Effector CD4-positive, alpha-beta T cell (primary cell): ENCODE results near the gene DCLK1.
"Not testable (repeated sequence)": the region's sequence is repeated elsewhere in the genome, so short reads cannot be mapped to it uniquely, and the experiment has no call there.

Experiments used
- DNase-seq: peaks from one replicate; pipeline ENCODE4 v3.0.0-alpha.2; 2020

DCLK1 gene

DNA sequence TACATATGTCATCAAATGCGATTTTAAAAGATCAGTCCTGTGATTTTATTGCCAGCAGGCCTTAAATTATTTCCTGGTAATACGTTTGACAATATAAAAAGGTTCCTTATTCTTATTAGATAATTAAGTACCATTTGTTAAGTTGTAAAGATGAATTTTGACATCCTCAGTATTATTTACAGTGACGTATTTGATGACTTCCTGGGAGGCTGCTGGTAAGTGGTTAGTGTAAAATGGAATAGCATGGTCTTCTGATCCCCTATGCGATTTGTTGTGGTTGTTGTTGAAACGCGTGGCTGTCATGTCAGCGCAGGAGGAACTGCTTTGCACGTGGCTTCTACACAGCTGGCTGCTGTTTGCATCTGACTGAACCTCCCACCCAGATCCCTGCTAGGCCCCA is 99.7 kb downstream of the DCLK1 start:
- no peak for DNase-seq

DNA sequence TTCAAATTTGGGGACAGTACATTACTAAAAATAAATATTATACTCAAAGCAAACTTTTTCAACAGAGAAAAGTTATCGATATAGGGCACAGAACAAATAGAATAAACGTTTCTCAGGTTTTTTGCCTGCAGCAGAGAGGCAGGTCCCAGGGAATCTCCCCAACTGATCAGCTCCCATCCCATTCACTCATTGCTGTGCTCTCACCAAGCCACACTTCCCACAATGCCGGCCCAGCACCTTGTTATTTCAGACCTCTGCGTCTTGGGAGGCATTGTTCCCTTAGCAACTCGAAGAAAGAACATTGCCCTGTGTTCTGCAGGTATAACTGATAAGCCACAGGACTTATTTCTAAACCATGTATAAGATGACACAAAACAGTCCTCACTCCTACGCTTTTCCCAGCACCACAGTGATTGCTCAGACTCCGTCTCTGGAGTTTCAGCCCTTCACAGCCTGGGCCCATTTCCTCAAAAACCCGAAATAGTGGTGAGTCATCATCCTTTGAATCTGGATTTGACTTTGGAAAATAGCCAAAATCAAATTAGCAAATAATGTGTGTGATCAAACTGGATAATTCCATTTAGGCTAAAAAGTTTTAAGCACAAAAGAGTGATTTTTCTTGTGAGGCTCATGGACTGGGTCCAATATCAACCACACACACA is 100.4 kb downstream of the DCLK1 start:
- no peak for DNase-seq

- DNase-seq: no peak
Measured at GRCh38 chr13:36029166-36029565, 102.0 kb downstream of the DCLK1 start.

DNA sequence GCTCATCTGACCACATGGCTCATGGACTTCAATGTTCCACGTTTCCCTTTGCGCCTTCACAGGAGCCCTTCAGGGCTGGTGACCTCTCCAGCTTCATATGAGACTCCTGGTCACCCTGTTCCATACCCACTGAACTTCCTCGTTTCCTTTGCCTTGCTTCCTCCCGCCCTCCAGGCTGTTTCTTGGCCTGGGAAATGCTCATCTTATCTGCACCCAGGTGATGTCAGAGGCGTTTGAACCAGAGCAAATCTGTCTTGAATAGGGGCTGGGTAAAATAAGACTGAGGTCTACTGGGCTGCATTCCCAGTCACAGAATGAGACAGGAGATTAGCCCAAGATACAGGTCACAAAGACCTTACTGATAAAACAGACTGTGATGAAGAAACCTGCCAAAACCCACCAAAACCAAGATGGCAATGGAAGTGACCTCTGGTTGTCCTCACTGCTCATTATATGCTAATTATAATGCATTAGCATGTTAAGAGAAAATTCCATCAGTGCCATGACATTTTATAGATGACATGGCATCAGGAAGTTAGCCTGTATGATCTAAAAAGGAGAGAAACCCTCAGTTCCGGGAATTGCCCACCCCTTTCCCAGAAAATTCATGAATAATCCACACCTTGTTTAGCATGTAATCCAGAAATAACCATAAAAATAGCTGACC is 102.7 kb downstream of the DCLK1 start:
- DNase-seq: no peak

GRCh38 chr13:36026531-36026930 is 104.7 kb downstream of the DCLK1 start:
- no peak for DNase-seq

DNA sequence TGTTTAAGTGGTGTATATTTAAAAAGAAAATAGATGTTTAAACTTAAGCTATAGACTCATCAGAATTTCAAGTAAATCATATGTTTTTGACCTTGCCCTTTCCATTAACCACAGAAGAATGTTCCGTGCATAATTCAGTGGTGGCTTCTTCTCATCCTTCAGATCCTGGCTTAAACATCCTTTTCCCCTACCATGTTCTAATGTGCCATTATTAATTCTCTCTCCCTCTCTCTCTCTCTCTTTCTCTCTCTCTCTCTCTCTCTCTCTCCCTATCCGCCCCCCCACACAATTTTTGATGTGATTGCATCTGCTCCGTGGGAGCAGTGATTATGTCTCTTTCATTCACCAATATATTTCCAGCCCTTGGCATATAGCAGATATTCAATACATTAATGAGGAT is 116.4 kb downstream of the DCLK1 start:
- DNase-seq: no peak

- no peak for DNase-seq
Measured at GRCh38 chr13:36006894-36007675, 124.1 kb downstream of the DCLK1 start.

DNA sequence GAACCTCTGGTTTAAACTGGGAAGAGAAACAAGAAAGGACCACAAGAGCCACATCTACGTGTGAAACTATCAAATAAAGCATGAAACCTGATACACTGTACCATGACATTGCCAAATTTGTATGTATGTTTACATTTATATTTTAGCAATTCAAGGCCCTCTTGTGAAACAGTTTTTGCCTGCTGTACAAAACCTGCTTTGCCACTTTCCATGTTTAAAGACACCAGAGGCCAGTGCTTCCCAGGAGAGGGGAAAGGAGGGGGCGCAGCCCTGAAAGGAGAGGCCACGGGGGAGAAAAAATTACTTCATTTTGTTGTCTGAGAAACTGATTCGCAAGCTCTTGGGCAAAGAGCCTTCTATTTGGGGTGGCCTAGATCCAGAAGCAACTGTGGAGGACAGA is 124.8 kb downstream of the DCLK1 start:
- no peak for DNase-seq

- no peak for DNase-seq
Measured at GRCh38 chr13:36001561-36001960, 129.6 kb downstream of the DCLK1 start.

DNA sequence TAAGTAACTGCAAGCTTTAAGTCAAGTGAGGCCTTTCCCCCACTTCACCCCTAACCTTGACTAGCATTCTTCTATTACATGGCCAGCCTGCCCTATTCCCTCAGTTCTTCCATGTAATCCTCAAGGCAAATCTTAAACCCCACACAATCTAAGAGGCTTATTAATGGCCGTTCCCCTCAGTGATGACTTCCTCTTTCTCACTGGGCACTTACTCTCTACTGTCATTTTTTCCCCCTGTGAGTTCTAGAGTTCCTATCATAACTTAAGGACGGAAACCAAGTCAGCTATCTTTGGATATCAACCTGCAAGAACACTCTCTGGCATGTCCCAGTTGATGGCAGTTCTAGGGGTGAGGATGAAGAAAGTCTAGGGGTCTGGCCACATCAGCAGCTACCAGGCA is 131.2 kb downstream of the DCLK1 start:
- no peak for DNase-seq

DNA sequence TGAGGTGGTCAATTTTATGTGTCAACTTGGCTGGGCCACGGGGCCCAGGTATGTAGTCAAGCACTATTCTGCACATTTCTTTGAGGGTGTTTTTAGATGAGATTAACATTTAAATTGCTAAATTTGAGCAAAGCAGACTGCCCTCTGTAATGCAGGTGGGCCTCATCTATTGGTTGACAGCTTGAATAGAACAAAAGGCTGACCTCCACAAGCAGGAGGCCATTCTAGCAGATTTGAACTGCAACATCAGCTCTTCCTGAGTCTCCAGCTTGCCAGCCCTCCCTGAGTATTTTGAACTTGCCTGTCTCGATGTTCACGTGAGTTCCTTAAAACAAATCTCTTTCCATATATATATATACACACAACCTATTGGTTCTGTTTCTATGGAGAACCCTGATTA is 134.8 kb downstream of the DCLK1 start:
- no peak for DNase-seq

- no peak for DNase-seq
Measured at GRCh38 chr13:35995136-35995535, 136.0 kb downstream of the DCLK1 start.

- DNase-seq: no peak
Measured at GRCh38 chr13:35994131-35994966, 136.8 kb downstream of the DCLK1 start.

- DNase-seq: no peak
Measured at GRCh38 chr13:35993686-35994085, 137.5 kb downstream of the DCLK1 start.

- no peak for DNase-seq
Measured at GRCh38 chr13:35992964-35993363, 138.2 kb downstream of the DCLK1 start.

DNA sequence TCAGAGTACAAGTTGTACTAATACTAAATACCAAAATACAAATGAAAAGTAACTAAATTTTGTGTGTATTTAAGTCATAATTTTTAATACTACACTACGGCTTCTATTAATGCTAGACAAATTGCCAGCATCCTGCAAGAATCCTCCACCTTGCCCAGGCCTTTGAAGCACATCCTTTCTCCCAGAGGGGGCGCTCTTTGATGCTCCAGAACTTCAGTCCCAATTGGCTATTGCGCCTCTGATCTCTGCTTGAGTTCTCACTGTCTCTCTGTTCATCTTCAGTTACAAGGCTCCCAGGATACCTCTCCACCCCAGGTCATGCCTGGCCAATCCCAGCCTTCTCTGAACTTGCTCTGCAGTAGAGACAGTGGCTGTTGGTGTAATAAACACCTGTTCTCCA is 141.0 kb downstream of the DCLK1 start:
- no peak for DNase-seq

- no peak for DNase-seq
Measured at GRCh38 chr13:35988648-35989081, 142.5 kb downstream of the DCLK1 start.

DNA sequence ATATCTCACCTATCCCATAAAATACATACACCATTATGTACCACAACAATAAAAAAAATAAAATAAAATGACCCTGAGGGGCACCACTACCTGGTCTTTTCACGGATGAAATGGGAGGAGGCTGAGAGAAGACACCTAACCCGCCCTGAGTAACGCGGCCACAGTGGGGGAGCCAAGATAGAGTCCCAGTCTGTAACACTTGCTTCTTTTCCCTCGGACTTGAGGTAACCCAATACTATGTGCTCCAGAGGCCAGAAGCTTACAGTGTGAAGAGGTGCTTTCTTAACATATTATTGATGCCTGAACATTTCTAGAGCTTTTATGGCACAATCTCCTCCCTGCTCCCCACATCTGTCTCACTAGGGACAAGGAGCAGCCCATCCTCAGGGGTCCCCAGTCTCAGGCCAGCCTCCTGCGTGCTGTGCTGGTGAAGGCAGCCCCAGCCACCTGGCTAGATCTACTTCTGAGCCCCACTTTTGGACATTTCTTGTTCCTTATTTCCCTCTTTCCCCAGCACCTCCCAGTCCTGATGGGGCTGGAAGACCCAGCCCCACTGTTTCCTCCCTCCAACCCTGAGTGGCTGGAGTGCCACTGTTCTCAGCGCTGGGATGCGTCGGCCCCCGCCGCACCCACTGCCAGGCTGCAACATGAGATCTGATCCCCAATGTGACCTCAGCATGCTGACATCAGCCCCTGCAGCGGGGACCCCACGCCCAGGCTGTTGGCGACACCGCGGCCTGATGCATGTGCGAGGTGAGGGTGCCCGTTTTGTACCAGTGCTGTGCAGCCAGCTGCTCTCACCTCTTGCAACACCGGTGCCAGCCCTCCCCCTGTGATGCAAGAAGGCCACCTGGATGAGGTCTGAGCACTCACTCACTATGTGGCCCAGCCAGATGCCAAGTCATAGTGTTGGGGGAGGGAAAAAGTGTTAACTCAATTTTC is 143.3 kb downstream of the DCLK1 start:
- no peak for DNase-seq

- no peak for DNase-seq
Measured at GRCh38 chr13:35984776-35985453, 146.3 kb downstream of the DCLK1 start.

DNA sequence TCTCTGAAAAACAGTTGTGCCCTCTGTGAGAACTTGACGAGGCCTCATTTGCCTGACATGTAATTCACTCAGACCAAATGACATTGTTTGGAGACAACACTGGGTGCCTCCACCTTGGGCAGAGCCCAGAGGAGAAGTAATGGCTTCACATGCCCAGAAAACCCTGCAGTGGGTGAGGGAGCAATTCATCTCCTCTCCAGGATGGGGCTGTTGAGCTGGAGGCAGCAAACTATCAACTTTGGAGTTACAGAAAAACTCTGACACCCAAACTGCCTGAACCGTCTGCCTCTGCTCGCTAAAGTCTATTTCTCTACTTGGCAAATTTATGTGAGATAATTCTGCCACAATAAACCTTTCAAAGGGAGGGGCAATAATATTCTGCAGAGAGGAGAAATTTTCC is 146.9 kb downstream of the DCLK1 start:
- DNase-seq: no peak

- DNase-seq: not testable (repeated sequence)
Measured at GRCh38 chr13:35983703-35984102, 147.5 kb downstream of the DCLK1 start.
